UCSD-AML1 (cell line): Measurements from ENCODE around the gene LARGE1.
"Not testable (repeated sequence)": the region's sequence is repeated elsewhere in the genome, so short reads cannot be mapped to it uniquely, and the experiment has no call there.

Source experiments
- DNase-seq: peaks from one replicate; lab custom pipeline; 2025; ENCODE audit not compliant: unreplicated experiment; lab: John Stamatoyannopoulos, UW

The LARGE1 gene

GRCh38 chr22:33858653-33859052 is 61.6 kb downstream of the LARGE1 start:
- DNase-seq: not testable (repeated sequence)

GRCh38 chr22:33857767-33858166 is 62.5 kb downstream of the LARGE1 start:
- not testable (repeated sequence) for DNase-seq

GRCh38 chr22:33854724-33855123 is 65.6 kb downstream of the LARGE1 start:
- DNase-seq: no peak

- peak; percentile 22 for DNase-seq
Observed at GRCh38 chr22:33853200-33854097, 66.8 kb downstream of the LARGE1 start.

- DNase-seq: no peak
Observed at GRCh38 chr22:33851821-33852384, 68.4 kb downstream of the LARGE1 start.

- DNase-seq: no peak
Observed at GRCh38 chr22:33851240-33851639, 69.0 kb downstream of the LARGE1 start.

GRCh38 chr22:33850724-33851123 is 69.6 kb downstream of the LARGE1 start:
- DNase-seq: no peak

- DNase-seq: no peak
Observed at GRCh38 chr22:33850193-33850592, 70.1 kb downstream of the LARGE1 start.

- no peak for DNase-seq
Observed at GRCh38 chr22:33848251-33848650, 72.0 kb downstream of the LARGE1 start.

GRCh38 chr22:33844273-33844672 is 76.0 kb downstream of the LARGE1 start:
- no peak for DNase-seq

GRCh38 chr22:33842421-33843094 is 77.7 kb downstream of the LARGE1 start:
- DNase-seq: no peak

- DNase-seq: no peak
Observed at GRCh38 chr22:33842006-33842354, 78.3 kb downstream of the LARGE1 start.

- no peak for DNase-seq
Observed at GRCh38 chr22:33841281-33842005, 78.8 kb downstream of the LARGE1 start.

- no peak for DNase-seq
Observed at GRCh38 chr22:33838644-33839043, 81.6 kb downstream of the LARGE1 start.

- no peak for DNase-seq
Observed at GRCh38 chr22:33837826-33838225, 82.5 kb downstream of the LARGE1 start.

GRCh38 chr22:33835265-33835664 is 85.0 kb downstream of the LARGE1 start:
- no peak for DNase-seq

- no peak for DNase-seq
Observed at GRCh38 chr22:33832558-33833151, 87.6 kb downstream of the LARGE1 start.

GRCh38 chr22:33831651-33832050 is 88.6 kb downstream of the LARGE1 start:
- no peak for DNase-seq

- DNase-seq: no peak
Observed at GRCh38 chr22:33831207-33831606, 89.1 kb downstream of the LARGE1 start.

GRCh38 chr22:33829546-33830280 is 90.6 kb downstream of the LARGE1 start:
- DNase-seq: no peak
